ENCODE measurements around the gene TEX38.
"Not testable (repeated sequence)": the region's sequence is repeated elsewhere in the genome, so short reads cannot be mapped to it uniquely, and the experiment has no call there.

The TEX38 gene

DNA sequence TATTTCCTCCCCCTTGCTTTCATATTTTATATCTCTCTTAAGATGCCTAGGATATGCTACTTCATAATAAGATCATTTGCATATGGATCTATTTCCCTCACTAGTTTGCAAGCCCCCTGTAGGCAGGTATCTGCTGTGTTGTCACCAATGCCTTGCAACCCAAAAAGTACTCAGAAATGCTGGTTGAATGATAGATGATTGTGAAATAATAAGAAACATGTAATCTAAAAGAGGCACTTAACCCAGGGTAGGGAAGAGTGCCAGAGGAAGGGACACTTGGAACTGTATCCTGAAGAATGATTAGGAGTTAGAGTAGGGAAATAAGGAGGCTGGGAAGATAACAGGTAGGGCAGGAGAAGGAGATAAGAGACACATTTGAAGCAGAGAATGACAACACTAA, 15.8 kb upstream of the TEX38 start:
- no peak for DNase-seq (ENCODE audit: low read depth)

DNA sequence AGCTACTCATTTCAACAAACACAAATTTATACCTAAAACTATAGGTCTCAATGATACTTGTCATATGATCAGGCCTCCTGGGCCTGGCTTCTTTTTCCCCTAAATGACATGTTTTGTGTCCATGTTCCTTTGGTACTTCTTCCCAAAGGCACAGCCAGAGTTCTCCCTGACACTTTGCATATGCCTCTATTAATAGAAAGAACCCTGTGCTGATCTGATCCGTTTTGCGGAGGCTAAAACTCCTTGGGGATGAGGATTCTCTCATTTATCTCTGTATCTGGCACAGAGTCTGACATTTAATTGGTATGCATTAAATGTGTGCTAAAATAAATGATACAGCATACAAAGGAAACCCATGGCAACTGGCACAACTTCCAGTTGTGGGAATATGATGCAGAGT, 15.0 kb upstream of the TEX38 start:
- no peak for DNase-seq (ENCODE audit: low read depth)

DNA sequence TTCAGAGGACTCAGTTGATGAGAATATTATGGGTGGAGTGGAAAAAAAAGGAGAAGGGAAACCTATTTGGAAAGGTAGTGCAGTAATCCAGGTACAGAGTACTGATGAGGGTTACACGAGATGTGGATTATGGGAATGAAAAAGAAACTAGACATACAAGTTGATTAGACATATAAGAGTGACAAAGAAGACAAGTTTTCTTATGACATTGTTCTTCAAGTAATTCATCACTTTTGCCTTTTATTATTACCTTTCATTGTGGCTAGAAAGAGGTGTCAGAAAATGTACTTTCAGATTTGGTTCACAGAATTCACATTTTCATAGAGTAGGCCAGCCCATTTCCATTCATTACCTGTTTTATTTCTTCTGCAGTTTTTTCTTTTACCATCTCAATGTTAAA, 13.9 kb upstream of the TEX38 start:
- no peak for DNase-seq (ENCODE audit: low read depth)

DNA sequence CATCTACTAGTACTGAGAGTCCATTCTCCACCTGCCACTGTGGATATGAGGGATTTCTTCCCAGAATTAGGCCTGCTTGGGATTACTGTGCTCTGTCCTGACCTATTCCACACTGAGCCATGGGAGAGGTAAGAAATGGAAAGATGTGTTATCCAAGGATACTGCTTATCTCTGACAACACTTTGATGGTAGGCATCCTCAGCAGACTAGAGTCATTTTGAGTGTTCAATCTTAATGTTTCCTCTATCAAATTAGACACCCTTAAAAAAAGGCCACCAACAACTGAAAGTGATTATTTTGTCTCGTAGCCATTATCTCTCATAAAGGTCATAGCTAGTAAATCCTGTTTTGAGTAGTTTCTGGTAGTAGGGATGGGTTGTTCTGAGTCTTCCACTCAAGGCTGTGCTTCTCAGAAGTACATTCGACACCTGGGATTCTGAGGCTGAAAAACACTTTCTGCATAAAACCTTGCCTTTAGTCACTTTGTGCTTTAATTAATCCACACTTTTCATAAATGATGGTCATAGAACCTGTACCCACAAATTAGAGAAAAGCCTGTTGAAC, 12.3 kb upstream of the TEX38 start:
- DNase-seq (ENCODE audit: low read depth), result no peak

DNA sequence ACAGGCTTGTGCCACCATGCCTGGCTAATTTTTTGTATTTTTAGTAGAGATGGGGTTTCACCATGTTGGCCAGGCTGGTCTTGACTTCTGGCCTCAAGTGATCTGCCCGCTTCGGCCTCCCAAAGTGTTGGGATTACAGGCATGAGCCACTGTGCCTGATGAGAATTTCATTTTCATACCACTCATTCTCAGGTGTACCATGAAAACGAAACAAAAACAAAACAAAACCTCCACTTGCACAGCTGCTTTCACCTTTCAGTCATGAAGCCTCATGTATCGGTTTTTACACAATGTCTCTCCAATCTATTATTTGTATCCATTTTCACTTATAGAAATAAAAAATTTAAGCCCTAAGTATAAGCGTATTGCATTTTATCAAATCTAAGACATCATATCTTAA, 11.5 kb upstream of the TEX38 start:
- DNase-seq (ENCODE audit: low read depth), result not testable (repeated sequence)

DNA sequence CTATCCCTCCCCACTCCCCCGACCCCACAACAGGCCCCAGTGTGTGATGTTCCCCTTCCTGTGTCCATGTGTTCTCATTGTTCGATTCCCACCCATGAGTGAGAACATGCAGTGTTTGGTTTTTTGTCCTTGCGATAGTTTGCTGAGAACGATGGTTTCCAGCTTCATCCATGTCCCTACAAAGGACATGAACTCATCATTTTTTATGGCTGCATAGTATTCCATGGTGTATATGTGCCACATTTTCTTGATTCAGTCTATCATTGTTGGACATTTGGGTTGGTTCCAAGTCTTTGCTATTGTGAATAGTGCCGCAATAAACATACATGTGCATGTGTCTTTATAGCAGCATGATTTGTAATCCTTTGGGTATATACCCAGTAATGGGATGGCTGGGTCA, 8.7 kb upstream of the TEX38 start:
- DNase-seq (ENCODE audit: low read depth), result not testable (repeated sequence)

DNA sequence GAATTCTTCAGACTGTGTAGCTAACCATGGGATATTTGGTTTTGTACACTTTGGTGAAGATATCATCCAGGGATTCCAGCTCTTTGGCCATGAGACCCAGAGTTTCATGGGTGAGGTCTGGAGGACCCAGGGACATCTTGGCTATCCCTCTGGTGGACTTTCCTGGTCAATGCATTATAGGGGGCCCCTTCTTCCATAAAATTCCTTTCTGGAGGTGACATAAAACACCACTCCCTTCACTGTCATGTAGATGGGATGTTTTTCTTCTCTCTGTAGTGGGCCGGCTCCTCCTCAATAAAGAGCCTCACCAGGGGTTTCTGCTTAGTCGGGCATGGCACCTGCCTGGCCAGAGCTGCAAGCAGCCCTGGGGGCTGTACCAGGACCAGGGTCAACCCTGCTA, 5.7 kb upstream of the TEX38 start:
- no peak for DNase-seq (ENCODE audit: low read depth)

DNA sequence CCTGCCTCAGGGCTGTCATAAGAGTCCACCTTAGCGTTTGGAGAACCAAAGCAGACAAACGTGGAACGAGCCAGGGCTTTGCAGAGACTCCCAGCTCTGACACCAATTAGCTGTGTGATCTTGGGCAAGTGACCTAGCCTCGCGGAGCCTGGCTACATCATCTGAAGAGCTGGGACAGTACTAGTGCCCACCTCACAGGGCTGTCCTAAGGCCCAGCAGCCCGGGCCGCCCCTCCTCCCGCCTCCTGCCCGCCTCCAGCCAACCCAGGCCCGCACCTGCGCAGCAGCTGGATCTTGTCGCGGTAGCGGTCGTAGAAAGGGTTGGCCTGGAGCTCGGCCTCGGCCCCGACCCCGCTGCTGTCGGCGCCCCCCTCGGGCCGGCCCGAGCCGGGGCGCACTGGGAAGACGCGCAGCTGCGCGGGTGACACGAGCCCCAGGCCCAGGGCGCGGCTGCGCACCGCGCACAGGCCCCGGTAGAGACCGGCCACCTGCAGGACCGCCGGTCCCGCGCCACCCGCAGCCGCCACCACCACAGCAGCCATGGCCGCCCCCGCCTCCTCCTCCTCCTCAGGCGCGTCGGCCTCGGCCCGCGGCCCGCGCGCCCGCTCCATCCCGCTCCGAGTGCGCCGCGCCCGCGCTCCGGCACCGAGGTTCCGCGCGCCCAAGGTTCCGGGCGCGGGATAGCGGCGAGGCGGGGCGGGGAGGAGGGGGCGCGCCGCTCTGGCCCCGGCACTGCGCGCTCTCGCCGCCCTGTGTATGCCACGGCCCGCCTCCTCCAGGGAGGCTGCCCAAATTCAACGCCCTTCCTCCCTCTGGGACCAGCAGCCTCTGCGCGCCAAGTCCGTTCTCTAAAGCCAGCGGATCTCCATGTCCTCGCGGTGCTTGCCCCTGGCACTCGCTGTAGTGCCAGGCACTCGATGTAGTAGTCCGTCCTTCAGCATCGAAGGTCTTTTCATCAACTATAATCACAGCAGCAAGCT, 3.6 kb upstream of the TEX38 start, which contains the start of gene ATPAF1:
Gene ATPAF1, minus strand, starts transcription at position 583 of the 979 bp plus-strand sequence. Its CDS starts 42 bp downstream, at position 541.
- DNase-seq (ENCODE audit: low read depth), result peak; percentile 76

DNA sequence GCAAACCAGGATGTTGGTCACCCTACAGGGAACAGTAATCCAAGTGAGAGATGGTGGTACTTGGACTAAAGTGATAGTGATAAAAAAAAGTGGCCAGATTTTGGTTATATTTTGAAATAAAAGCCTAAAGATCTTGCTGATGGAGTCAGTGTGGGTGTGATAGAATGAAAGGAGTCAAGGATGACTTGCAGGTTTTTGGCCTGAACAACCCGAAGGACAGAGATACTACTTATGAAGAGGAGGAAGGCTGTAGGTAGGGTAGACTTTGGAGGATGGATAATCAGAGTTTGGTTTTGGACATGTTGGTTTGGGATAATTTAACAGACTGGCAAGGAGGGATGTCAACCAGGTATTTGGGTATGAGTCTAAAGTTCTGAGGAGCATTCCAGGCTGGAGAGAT, 1.5 kb upstream of the TEX38 start:
- no peak for DNase-seq (ENCODE audit: low read depth)

DNA sequence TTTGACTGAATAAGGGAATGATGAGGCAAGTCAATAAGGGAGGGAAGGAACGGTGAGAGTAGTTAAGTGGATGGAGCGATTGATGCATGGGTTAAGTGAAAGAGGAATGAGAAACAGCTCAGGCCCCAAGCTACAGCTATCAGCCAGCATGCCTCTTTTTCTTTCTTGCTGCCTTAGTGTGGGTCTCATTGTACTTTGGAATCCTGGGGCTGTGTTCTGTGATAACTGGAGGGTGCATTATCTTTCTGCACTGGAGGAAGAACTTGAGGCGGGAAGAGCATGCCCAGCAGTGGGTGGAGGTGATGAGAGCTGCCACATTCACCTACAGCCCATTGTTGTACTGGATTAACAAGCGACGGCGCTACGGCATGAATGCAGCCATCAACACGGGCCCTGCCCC, 1.0 kb downstream of the TEX38 start:
- DNase-seq (ENCODE audit: low read depth), result no peak

DNA sequence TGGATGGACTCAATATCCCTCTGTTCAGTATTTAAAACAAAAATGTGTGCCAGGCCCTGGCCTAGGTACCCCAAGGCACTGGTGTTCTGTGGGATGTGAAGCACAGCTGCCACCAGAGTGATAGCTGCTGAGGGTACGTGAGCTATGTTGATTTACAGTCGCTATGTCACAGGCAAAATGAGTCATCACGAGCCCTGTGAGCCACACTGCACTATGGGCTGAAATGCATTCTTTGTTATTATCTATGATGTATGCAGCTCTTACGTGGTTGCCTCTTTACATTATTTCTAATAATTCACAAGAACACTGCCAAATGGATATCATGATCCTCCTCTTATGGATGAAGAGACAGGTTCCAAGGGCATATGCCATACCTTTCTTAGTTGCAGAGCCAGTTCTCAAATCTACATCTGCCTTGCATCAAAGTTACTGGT, 2.1 kb downstream of the TEX38 start:
- DNase-seq (ENCODE audit: low read depth), result peak; percentile 74

DNA sequence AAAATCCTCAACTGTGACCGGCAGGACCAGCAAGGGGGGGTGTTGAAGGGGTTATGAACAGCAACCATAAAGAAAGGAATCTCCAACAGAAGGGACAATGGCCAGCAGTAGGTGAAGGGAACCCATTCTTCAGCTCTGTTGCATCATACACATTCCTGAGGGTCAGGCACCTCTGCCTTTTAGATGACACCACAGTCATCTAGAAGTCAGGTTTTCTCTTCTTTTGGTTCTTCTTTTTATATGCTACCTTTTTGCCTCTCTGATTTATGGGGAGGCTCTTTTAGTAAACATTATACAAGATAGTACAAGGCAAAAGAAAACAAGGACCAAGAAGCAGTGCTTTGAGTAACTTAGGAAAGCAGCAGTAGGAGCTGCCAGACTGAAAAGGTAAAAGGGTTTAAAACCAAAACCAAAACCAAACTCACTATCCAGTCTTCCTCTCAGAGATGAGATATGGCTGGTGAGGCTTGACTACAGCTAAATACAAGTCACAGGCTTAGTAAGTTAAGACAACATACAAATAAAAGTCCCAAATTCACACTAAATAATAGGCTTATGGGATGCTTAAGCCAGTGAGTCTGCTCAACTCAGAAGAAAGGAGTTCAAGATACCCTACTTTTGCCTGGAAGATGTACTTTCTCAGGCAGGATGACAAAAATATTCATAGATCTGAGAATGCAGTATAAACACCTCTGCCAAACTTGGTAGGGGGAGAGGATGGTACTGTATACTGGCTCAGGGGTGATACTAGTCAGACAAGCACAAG, 4.1 kb downstream of the TEX38 start:
- no peak for DNase-seq (ENCODE audit: low read depth)

DNA sequence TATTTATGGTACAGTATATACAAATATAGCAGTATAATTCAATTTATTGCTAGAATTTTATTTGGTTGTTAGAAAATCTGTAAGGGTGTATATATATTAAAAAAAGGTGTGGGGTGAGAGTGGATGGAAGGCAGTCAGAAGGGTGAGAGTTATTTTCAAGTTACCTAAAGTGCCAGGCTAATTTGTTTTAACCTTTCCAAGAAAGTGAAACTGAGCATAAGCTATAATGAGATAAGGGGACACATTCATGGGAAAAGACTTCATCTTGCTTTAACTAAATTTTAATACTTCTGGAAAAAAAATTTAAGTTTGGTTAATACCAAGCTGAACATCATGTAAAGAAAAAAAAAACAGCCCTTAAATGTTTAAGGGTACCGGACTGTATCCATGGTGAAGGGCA, 4.9 kb downstream of the TEX38 start:
- DNase-seq (ENCODE audit: low read depth), result no peak

DNA sequence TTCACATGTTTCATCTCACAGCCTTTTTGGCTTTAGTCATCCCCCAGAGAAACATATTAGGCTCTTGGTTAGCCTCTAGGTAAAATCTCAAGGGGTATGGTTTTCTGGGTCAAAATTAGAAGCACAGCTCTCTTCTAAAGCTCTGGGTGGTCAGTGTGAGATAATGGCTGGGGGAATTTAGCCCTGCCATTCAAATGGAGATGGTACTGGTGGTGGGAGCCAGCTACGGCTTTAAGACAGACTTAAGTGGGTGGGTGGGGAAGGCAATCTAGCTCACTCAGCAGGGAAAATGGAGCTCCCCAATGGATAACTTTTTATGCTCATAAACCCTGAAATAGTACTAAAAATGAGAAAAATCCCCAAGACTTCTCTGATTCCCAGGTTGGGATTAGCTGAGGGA, 5.7 kb downstream of the TEX38 start:
- DNase-seq (ENCODE audit: low read depth), result no peak

DNA sequence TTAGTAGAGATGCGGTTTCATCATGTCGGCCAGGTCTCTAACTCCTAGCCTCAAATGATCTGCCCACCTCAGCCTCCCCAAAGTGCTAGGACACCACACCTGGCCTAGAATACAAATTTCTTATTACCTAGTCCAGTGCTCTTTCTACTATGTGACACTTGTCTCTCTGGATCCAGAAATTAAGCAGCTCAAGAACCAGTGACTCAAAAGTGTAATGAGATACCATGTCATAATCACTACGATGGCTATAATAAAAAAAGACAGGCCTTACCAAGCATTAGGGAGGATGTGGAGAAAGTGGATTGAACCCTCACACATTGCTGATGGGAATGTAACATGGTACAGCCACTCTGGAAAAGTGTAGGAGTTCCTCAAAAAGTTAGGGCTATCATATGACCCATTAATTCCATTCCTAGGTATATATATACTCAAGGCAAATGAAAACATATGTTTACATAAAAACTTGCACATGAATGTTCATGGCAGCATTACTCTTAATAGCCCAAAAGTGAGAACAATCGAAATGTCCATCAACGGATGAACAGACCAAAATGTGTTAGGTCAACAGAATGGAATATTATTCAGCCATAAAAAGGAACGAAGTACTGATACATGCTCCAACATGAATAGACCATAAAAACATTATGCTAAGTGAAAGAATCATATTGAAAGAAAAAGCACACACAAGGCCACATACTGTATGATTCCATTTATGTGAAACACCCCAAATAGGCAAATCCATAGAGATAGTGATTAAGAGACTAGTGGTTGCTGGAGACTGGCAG, 8.3 kb downstream of the TEX38 start:
- no peak for DNase-seq (ENCODE audit: low read depth)

DNA sequence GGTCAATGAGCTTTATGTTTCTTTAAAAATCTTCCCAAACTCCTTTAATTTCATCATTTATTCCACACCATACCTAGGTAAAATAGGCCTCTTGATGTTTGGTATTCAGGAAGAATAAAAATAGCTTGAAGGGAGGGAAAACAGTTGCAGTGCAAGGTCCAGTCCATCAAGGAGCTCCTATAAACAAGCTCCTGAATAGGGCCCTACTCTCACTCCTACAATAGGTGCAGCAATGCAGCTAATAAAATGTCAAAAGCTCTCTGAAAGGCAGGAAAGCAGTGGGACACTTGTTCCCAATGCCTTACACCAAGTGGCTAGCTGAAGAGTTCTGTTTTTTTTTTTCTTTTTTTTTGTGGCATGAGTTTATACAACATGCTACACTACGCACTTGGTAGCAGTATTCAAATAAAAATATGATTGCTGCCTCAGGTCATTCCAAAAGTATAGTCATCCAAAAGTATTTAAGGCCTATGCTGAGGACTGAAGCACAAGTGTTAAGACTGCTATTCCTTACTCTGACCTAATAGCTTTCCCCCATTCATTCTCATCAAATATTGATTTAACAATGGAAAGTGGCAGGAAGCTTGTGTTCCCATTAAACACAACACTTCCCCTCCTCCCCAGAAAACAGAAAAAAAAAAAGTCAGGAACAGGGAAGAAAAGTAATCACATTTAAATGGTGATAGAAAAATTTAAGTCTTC, 9.8 kb downstream of the TEX38 start:
- no peak for DNase-seq (ENCODE audit: low read depth)

DNA sequence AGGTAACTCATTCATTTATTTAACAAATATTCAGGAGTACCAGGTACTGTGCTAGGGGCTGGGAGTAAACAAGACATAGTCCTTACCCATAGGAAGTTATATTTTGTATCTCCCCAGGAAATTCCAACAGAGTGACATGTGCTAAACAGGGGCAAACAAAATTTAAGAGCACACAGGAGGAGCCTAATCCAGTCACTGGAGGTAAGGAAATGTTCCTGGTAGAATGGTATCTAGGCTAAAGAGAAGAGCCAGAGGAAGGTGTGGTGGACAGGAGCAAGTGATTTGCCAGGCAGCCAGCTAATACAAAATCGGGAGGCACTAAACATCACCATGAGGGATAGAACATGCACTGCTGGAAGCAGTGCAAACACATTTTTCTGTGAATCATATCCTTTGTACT, 10.4 kb downstream of the TEX38 start:
- DNase-seq (ENCODE audit: low read depth), result no peak

DNA sequence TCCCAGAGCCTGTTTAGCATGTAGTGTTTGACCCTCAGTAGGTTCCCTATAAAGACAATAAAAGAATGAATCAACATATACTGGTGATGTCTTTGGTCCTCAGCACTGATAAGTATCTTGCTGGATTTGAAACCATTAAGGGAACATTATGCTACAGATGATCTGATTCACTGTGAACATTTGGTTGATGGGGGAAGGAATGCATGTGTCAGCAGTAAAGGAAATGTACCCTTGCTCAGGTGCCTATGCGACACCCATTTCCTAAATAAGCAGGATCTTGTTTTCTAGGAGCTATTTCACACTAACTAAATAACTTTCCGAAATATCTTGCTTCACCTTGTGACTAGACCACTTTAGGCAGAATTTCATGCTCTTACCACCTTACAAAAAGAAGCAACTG, 13.0 kb downstream of the TEX38 start:
- no peak for DNase-seq (ENCODE audit: low read depth)

DNA sequence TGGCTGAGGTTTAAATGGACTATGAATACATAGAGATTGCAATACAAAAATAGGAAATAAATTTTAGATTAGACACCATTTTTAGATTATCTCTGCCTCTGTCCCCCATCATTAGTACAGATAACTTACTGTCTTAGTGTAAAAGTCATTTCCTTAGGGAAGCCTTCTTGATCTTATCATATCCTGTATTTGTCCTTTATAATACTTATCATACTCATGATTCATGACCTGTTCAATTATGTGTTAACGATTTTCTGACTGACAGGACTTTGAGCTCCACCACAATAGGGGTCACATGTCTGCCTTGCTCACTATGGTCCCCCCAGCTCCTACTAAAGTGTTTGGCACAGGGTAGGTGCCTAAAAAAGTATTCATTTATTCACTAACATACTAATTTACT, 14.6 kb downstream of the TEX38 start:
- DNase-seq (ENCODE audit: low read depth), result no peak

DNA sequence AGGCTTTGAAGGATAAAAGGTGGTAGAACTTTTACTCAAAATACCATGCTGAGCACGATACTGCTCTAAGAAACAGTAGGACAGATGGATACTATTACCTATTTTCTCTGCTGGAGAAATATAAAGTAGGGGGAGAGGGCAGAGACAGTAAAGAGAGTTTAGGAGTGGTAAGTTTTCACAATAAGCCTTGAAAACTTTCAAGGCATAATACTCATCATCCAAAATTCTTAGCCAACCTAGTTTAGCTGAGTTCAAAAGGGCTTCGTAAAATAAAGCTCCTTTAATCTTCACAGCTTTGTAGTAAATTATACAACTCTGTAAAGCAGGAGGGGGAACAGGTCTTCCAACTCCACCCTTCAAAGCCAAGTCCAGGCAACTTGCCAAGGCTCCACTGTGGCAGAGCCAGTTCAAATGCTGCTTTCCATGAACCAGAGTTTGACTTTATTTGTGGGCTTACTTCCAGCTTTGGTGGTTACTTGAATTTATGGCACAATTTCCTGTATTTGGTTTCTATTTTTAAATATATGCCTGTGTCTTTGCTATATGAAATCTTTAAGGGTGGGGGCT, 15.5 kb downstream of the TEX38 start:
- DNase-seq (ENCODE audit: low read depth), result no peak

DNA sequence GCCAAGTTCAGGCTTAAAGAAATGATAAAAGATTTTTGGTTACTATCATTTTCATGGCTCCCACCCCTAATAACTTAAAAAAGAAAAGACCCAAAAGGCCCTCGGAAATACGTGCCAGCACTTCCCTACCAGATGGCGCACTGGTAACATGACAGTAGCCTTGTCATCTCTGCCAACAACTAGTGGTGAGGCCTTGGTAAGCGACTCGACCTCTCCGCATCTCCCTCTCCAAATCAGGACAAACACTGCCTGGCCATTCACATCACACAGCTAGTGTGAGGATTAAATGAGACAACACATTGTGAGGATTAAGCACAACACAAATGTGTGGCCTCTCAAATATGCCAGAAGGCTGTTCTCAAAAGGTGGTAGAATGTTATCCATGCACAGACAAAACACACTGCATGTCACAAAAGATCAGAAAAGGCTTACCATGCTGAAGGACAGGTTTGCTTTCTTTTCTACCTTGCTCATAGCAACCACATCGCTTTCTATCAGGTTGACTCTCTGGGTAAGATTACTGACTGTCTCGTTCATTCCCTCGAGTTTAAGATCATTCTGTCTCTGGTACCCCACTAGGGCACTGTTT, 16.4 kb downstream of the TEX38 start:
- DNase-seq (ENCODE audit: low read depth), result no peak
